H1 (cell line): Measurements from ENCODE around the gene HS6ST2. TPM values are rescaled to one million over a fixed set of nuclear protein-coding genes. Genes with fewer than 3 reads are reported as not detected.

Experiments
- CTCF ChIA-PET: fragments of 300-600 bp; sonication (Branson Sonifier 250); formaldehyde crosslinking; loops from one replicate; lab custom pipeline; 2021; ENCODE audit not compliant: partially characterized antibody; lab: Charles Lee
- POLR2A ChIA-PET: fragments of 300-600 bp; sonication (Branson Sonifier 250); formaldehyde crosslinking; loops from one replicate; lab custom pipeline; 2021; ENCODE audit warnings: inconsistent platforms; ENCODE audit not compliant: partially characterized antibody; lab: Charles Lee
- DNase-seq, 2 experiments: peaks; one replicate each; pipeline versions ENCODE4 v3.0.0 to v3.0.0-alpha.2; 2010 to 2022; ENCODE audit warnings: low spot score in 2 of 2, low read depth in 1 of 2, mixed read lengths in 1 of 2
- FAIRE-seq: peaks from 2 replicates; lab custom pipeline; 2011; peaks lifted over from hg19 to GRCh38; lab: Jason Lieb, UNC
- H2AFZ ChIP-seq: 2 replicates; pipeline ENCODE4 v1.8.1; 2012; ENCODE audit warnings: low read length, inconsistent platforms
- H2AK5ac ChIP-seq: 2 replicates; pipeline ENCODE4 v1.6.1; 2013; ENCODE audit warnings: low read depth, low read length
- H2BK120ac ChIP-seq: replicated peaks from 2 replicates; pipeline ENCODE3; 2013; ENCODE audit warnings: low read depth, low read length, inconsistent platforms
- H2BK12ac ChIP-seq: 2 replicates; pipeline ENCODE4 v1.6.1; 2013; ENCODE audit warnings: low read depth, low read length
- H2BK15ac ChIP-seq: 2 replicates; pipeline ENCODE4 v1.6.1; 2013; ENCODE audit warnings: low read length
- H2BK20ac ChIP-seq: 2 replicates; pipeline ENCODE4 v1.6.1; 2013; ENCODE audit warnings: low read length
- H2BK5ac ChIP-seq: 2 replicates; pipeline ENCODE4 v1.6.1; 2013; ENCODE audit warnings: low read depth, low read length
- H3K14ac ChIP-seq: 2 replicates; pipeline ENCODE4 v1.6.1; 2013; ENCODE audit warnings: inconsistent platforms; ENCODE audit not compliant: insufficient read length
- H3K18ac ChIP-seq: 2 replicates; pipeline ENCODE4 v1.6.1; 2013; ENCODE audit warnings: low read length; ENCODE audit errors: extremely low read depth
- H3K23ac ChIP-seq: 2 replicates; pipeline ENCODE4 v1.6.1; 2013; ENCODE audit warnings: inconsistent platforms; ENCODE audit not compliant: insufficient read length
- H3K23me2 ChIP-seq: 2 replicates; pipeline ENCODE4 v1.6.1; 2013; ENCODE audit warnings: low read depth, low read length
- H3K27ac ChIP-seq: 2 replicates; pipeline ENCODE4 v1.6.1; 2011; ENCODE audit warnings: low read depth, low read length, inconsistent platforms
- H3K27me3 ChIP-seq, 4 experiments: replicated peaks in 1 of 4; 1 replicate in 1 of 4; 2 replicates in 3 of 4; pipeline versions ENCODE4 v1.6.1 to v1.8.1; 2011 to 2013; ENCODE audit warnings: low read length in 3 of 4, mild to moderate bottlenecking in 3 of 4, inconsistent platforms in 2 of 4, mixed read lengths in 2 of 4, moderate library complexity in 1 of 4; ENCODE audit not compliant: control insufficient read depth in 3 of 4, insufficient read depth in 3 of 4; ENCODE audit errors: extremely low read depth in 1 of 4
- H3K36me3 ChIP-seq, 4 experiments: 2 replicates each; pipeline versions ENCODE4 v1.6.1 to v1.8.1; 2011 to 2013; ENCODE audit warnings: mild to moderate bottlenecking in 4 of 4, low read length in 3 of 4, moderate library complexity in 2 of 4, control low read depth in 1 of 4, inconsistent platforms in 1 of 4; ENCODE audit not compliant: insufficient read depth in 4 of 4, control insufficient read depth in 2 of 4
- H3K4ac ChIP-seq: replicated peaks from 2 replicates; pipeline ENCODE3; 2013; ENCODE audit warnings: low read length, low read depth, mixed read lengths, inconsistent platforms; ENCODE audit not compliant: insufficient read length
- H3K4me1 ChIP-seq, 4 experiments: replicated peaks in 1 of 4; 1 replicate in 1 of 4; 2 replicates in 3 of 4; pipeline versions ENCODE4 v1.6.1 to v1.8.1; 2011 to 2013; ENCODE audit warnings: low read length in 3 of 4, inconsistent platforms in 2 of 4, mixed read lengths in 1 of 4; ENCODE audit not compliant: insufficient read depth in 4 of 4, control insufficient read depth in 3 of 4
- H3K4me2 ChIP-seq, 2 experiments: 2 replicates each; pipeline versions ENCODE4 v1.6.1 to v1.8.1; 2011 to 2013; ENCODE audit warnings: low read depth in 2 of 2, low read length in 2 of 2, control low read depth in 1 of 2, inconsistent platforms in 1 of 2, mild to moderate bottlenecking in 1 of 2; ENCODE audit not compliant: insufficient read depth in 1 of 2
- H3K4me3 ChIP-seq, 4 experiments: fragments of 200-600, 300-600 bp in 1 of 4; sonication (generic), shearing (Covaris generic), sonication (Bioruptor Twin) in 1 of 4; 2 replicates each; pipeline versions ENCODE4 v1.5.1 to v1.8.1; 2011 to 2016; ENCODE audit warnings: low read length in 4 of 4, low read depth in 3 of 4, control low read depth in 2 of 4, inconsistent platforms in 2 of 4, mild to moderate bottlenecking in 2 of 4, mixed read lengths in 1 of 4, moderate library complexity in 1 of 4; ENCODE audit not compliant: insufficient read depth in 2 of 4; ENCODE audit errors: extremely low read depth in 1 of 4
- H3K56ac ChIP-seq: replicated peaks from 2 replicates; pipeline ENCODE3; 2013; ENCODE audit warnings: low read depth, mild to moderate bottlenecking, mixed read lengths, low read length, inconsistent platforms; ENCODE audit not compliant: insufficient read length
- H3K79me1 ChIP-seq: 2 replicates; pipeline ENCODE4 v1.6.1; 2013; ENCODE audit warnings: low read depth, low read length, control low read depth
- H3K79me2 ChIP-seq, 2 experiments: 2 replicates each; pipeline versions ENCODE4 v1.6.1 to v1.8.1; 2012 to 2013; ENCODE audit warnings: low read length in 2 of 2, mild to moderate bottlenecking in 2 of 2, inconsistent platforms in 1 of 2; ENCODE audit not compliant: insufficient read depth in 2 of 2, control insufficient read depth in 1 of 2
- H3K9ac ChIP-seq, 4 experiments: replicated peaks in 1 of 4; 1 replicate in 1 of 4; 2 replicates in 3 of 4; pipeline versions ENCODE4 v1.6.1 to v1.8.1; 2011 to 2013; ENCODE audit warnings: low read depth in 3 of 4, low read length in 3 of 4, control low read depth in 2 of 4, mild to moderate bottlenecking in 2 of 4, moderate library complexity in 2 of 4, inconsistent platforms in 1 of 4; ENCODE audit errors: extremely low read depth in 1 of 4
- H3K9me3 ChIP-seq, 2 experiments: 2 replicates each; pipeline versions ENCODE4 v1.6.1 to v1.8.1; 2012 to 2013; ENCODE audit warnings: mild to moderate bottlenecking in 2 of 2, moderate library complexity in 2 of 2, control low read depth in 1 of 2, inconsistent platforms in 1 of 2, low read depth in 1 of 2, low read length in 1 of 2, mixed read lengths in 1 of 2; ENCODE audit not compliant: insufficient read depth in 2 of 2
- H4K20me1 ChIP-seq, 2 experiments: replicated peaks in 1 of 2; 2 replicates each; pipeline versions ENCODE3 to v1.8.1; 2011 to 2013; ENCODE audit warnings: inconsistent platforms in 2 of 2, low read length in 2 of 2, mild to moderate bottlenecking in 1 of 2; ENCODE audit not compliant: insufficient read depth in 2 of 2, control insufficient read depth in 1 of 2
- H4K5ac ChIP-seq: 2 replicates; pipeline ENCODE4 v1.6.1; 2013; ENCODE audit warnings: low read length, low read depth, mixed read lengths, inconsistent platforms; ENCODE audit not compliant: insufficient read length
- H4K8ac ChIP-seq: 2 replicates; pipeline ENCODE4 v1.8.0; 2013; ENCODE audit warnings: mild to moderate bottlenecking, moderate library complexity, low read length, inconsistent platforms; ENCODE audit not compliant: insufficient read depth; ENCODE audit errors: extremely low read depth
- H4K91ac ChIP-seq: replicated peaks from 2 replicates; pipeline ENCODE3; 2013; ENCODE audit warnings: low read length, mixed read lengths, inconsistent platforms; ENCODE audit not compliant: insufficient read length
- BCL11A ChIP-seq, 2 experiments: IDR thresholded peaks; one replicate each; pipeline ENCODE4 v1.6.1; 2011; ENCODE audit warnings: low read depth in 2 of 2, low read length in 2 of 2, mild to moderate bottlenecking in 2 of 2
- E2F6 ChIP-seq: IDR thresholded peaks from 2 replicates; pipeline ENCODE4 v1.6.1; 2012; ENCODE audit warnings: inconsistent platforms
- EGR1 ChIP-seq: IDR thresholded peaks from 2 replicates; pipeline ENCODE4 v1.6.1; 2011; ENCODE audit warnings: low read depth, low read length, borderline replicate concordance
- POU5F1 ChIP-seq: IDR thresholded peaks from 2 replicates; pipeline ENCODE4 v1.6.1; 2011; ENCODE audit warnings: low read depth, mild to moderate bottlenecking, low read length, moderate library complexity
- SAP30 ChIP-seq: fragments of 300-600 bp; sonication (generic); IDR thresholded peaks from 2 replicates; pipeline ENCODE4 v1.7.1; 2012; ENCODE audit warnings: low read length, moderate library complexity, mild to moderate bottlenecking, inconsistent platforms; ENCODE audit not compliant: insufficient read depth, insufficient replicate concordance
- TAF1 ChIP-seq: IDR thresholded peaks from 2 replicates; pipeline ENCODE4 v1.6.1; 2011; ENCODE audit warnings: mild to moderate bottlenecking, low read depth, low read length
- TCF12 ChIP-seq: IDR thresholded peaks from 2 replicates; pipeline ENCODE4 v1.6.1; 2011; ENCODE audit warnings: low read depth, mild to moderate bottlenecking, low read length
- WGBS, 2 experiments: shearing (Covaris generic) in 1 of 2; methylation state at CpG; one replicate each; pipeline versions ENCODE4 v1.1.6 to v1.1.7; 2013 to 2015; ENCODE audit warnings: low lambda C conversion rate in 2 of 2, mixed read lengths in 2 of 2, inconsistent platforms in 1 of 2, low coverage in 1 of 2, missing lambda C conversion rate in 1 of 2; ENCODE audit not compliant: insufficient replicate concordance in 2 of 2, insufficient coverage in 1 of 2, insufficient read length in 1 of 2; ENCODE audit errors: extremely low coverage in 1 of 2, missing lambda C conversion rate in 1 of 2; 5-methylcytosine and 5-hydroxymethylcytosine counted together
- polyA plus RNA-seq, 7 experiments: library from polyadenylated mRNA; depleted of rRNA in 3 of 7; stranded (reverse) in 5 of 7; unstranded in 2 of 7; fragments of >200 nt in 5 of 7; fragments of 200-250 nt in 2 of 7; gene quantifications; 1 replicate in 5 of 7; 2 replicates in 1 of 7; 4 replicates in 1 of 7; pipeline versions ENCODE4 v1.2.1 to v1.2.3, GENCODE V29; 2011 to 2013; ENCODE audit warnings: missing spikeins in 2 of 7, mixed read lengths in 2 of 7
- total RNA-seq: library from RNA; stranded (reverse); fragmentation: NEBNext Ultra II Directional; extraction: Animal tissue kit (Norgen Biotek cat#: 25700); gene quantifications from 2 replicates; pipeline ENCODE4 v1.2.1, GENCODE V29; 2021

HS6ST2 gene
- total and polyA plus RNA-seq, 2 of the 8 experiments (the other 6 are each of a cell fraction or from before 2014, with no cell fraction given) = 3.9 TPM

GRCh38 chrX:132819711-132820264 lies 138.6 kb downstream of the HS6ST2 start:
- no peak overlapping the region for H3K4me3 ChIP-seq
- H4K91ac ChIP-seq = no peak overlapping the region
- H3K4ac ChIP-seq = no peak overlapping the region
- H3K4me1 ChIP-seq = peaks cover 0 to 9% (median 4%) of the 10 kb centered on the region in 4 experiments; a peak in 4 of 7 replicates
- no peak overlapping the region for H3K27ac ChIP-seq
- H3K4me2 ChIP-seq = no peak overlapping the region
- POLR2A ChIA-PET = interaction anchor here (0.6 kb wide), 1 partner anchor 66 kb away, joined by 3 read pairs; no protein-coding TSS in a partner anchor
- no peak overlapping the region for H2BK120ac ChIP-seq
- no peak overlapping the region for H3K14ac ChIP-seq
- no peak overlapping the region for H4K8ac ChIP-seq
- 84% methylated on average over 7 of the region's 7 CpGs; no CpG with 5 or more reads in 1 of the 2 experiments for WGBS, 2 experiments
- H3K23ac ChIP-seq = no peak overlapping the region
- no peaks in the 10 kb centered on the region for H3K27me3 ChIP-seq
- no peaks in the 10 kb centered on the region for H3K36me3 ChIP-seq
- no peak overlapping the region for H4K5ac ChIP-seq
- H3K56ac ChIP-seq = no peak overlapping the region
- no peak overlapping the region for H3K9ac ChIP-seq
- no peak overlapping the region; the same call in 1 of the 2 replicates for H3K18ac ChIP-seq
- DNase-seq (no peak), FAIRE-seq (peak; percentile 50)
- H2AFZ ChIP-seq = no peak overlapping the region
- no peaks in the 10 kb centered on the region for H3K79me2 ChIP-seq
- no peak overlapping the region for H2BK5ac ChIP-seq
- no peak overlapping the region for H2BK12ac ChIP-seq
- no peaks in the 10 kb centered on the region for H3K79me1 ChIP-seq
- CTCF ChIA-PET = no interaction called here
- H3K23me2 ChIP-seq = no peaks in the 10 kb centered on the region
- H2BK20ac ChIP-seq = no peak overlapping the region
- H4K20me1 ChIP-seq = no peaks in the 10 kb centered on the region
- no peak overlapping the region for H2BK15ac ChIP-seq
- H2AK5ac ChIP-seq = no peak overlapping the region
- H3K9me3 ChIP-seq = no peaks in the 10 kb centered on the region
- TF ChIP-seq POU5F1 = no peak
- no peak for TF ChIP-seq TCF12
- no peak for TF ChIP-seq EGR1
- no peak for TF ChIP-seq TAF1
- TF ChIP-seq E2F6 = no peak
- no peak for TF ChIP-seq BCL11A (IDR thresholded peaks at IDR 0.05; ENCODE audit: low read depth in 2 of 2, low read length in 2 of 2)
- TF ChIP-seq SAP30 = no peak
